GM04503 (cell line): Measurements from ENCODE around the gene CPNE2.

Experiments used
- DNase-seq: peaks from one replicate; pipeline ENCODE4 v3.0.0-alpha.2; 2012; ENCODE audit warnings: low read depth

CPNE2 gene

GRCh38 chr16:57123974-57124674 is 31.7 kb downstream of the CPNE2 start:
- no peak for DNase-seq

- no peak for DNase-seq
Measured at GRCh38 chr16:57125376-57125775, 33.0 kb downstream of the CPNE2 start.

- no peak for DNase-seq
Measured at GRCh38 chr16:57125969-57126368, 33.6 kb downstream of the CPNE2 start.

- no peak for DNase-seq
Measured at GRCh38 chr16:57126411-57126810, 34.0 kb downstream of the CPNE2 start.

- no peak for DNase-seq
Measured at GRCh38 chr16:57127037-57127763, 34.8 kb downstream of the CPNE2 start.

GRCh38 chr16:57127836-57128235 is 35.5 kb downstream of the CPNE2 start:
- DNase-seq: no peak

GRCh38 chr16:57128771-57129389 is 36.5 kb downstream of the CPNE2 start:
- no peak for DNase-seq

GRCh38 chr16:57130950-57131321 is 38.6 kb downstream of the CPNE2 start:
- no peak for DNase-seq

- DNase-seq: no peak
Measured at GRCh38 chr16:57131351-57131970, 39.1 kb downstream of the CPNE2 start.

GRCh38 chr16:57132470-57132869 is 40.1 kb downstream of the CPNE2 start:
- no peak for DNase-seq

GRCh38 chr16:57133031-57133430 is 40.6 kb downstream of the CPNE2 start:
- no peak for DNase-seq

- DNase-seq: no peak
Measured at GRCh38 chr16:57133886-57134285, 41.5 kb downstream of the CPNE2 start.

GRCh38 chr16:57134982-57135381 is 42.6 kb downstream of the CPNE2 start:
- no peak for DNase-seq

GRCh38 chr16:57137043-57137442 is 44.7 kb downstream of the CPNE2 start:
- no peak for DNase-seq

GRCh38 chr16:57137566-57138273 is 45.3 kb downstream of the CPNE2 start:
- DNase-seq: no peak

- DNase-seq: no peak
Measured at GRCh38 chr16:57138281-57138935, 46.0 kb downstream of the CPNE2 start.

- DNase-seq: no peak
Measured at GRCh38 chr16:57140931-57141668, 48.7 kb downstream of the CPNE2 start.

GRCh38 chr16:57141822-57142631 is 49.6 kb downstream of the CPNE2 start:
- DNase-seq: no peak

- DNase-seq: no peak
Measured at GRCh38 chr16:57143149-57143921, 51.0 kb downstream of the CPNE2 start.
